Activated gamma-delta T cell treated with Interleukin-2 at 50 U/mL for 16 hours (primary cell): ENCODE data around the gene CRIM1.

Experiments used
- DNase-seq: peaks from one replicate; pipeline ENCODE4 v3.0.0-alpha.2; 2020

Gene CRIM1

GRCh38 chr2:36462311-36462935, 106.8 kb downstream of the CRIM1 start:
- no peak for DNase-seq

DNA sequence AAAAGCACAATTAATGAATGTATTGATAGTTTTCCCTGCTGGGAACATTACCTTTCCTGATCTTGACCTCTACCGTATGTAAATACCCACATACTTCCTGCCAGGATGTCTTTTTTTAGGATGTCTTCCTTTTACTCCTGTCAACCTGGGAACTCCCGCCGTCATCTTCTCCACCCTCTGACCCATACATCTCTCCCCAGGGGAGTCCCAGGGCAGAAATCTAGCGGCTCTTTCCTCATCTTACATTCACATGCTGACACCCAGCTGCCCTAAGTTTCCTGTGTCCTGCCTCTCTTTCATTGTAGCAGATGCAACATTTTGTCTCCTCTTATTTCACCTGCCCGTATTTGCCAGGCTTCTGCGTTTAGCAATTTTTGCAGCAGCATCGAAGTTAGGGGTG, 107.8 kb downstream of the CRIM1 start:
- no peak for DNase-seq

- DNase-seq = no peak
Observed at GRCh38 chr2:36464006-36464721, 108.6 kb downstream of the CRIM1 start.

DNA sequence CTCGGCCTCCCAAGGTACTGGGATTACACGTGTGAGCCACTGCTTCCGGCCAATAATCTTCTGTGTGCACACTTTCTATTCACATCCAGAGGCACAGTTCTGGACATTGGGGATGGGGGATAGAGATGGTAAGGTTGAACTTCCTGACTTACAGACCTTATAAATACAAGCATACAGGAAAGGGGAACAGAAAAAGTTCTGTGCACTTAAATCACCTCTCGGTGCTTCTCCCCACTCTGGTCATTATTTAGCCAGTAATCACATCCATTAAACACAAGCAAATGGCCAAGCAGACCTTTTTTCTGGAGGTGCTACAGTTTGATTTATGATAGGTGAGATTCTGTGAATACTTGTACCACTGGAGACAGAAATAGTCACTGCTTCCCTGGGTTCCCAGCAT, 110.6 kb downstream of the CRIM1 start:
- DNase-seq = no peak

GRCh38 chr2:36468463-36469105, 113.0 kb downstream of the CRIM1 start:
- no peak for DNase-seq

DNA sequence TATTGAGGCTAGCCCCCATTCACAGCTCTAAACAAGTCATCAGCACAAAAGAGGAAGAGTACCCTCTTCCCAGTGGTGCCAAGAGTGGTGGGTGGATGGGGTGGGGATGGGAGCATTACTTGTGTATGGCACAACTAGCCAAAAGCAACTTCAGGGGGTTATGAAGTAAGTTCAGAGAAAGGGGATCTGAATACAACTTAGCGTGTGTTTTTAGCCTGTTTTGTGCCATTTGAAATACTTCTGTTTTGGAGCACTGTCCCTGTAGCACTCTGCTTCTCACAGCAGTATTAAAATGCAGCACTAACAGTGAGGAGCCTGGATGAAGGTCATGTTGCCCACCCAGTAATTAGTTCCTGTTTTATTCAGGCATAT, 113.5 kb downstream of the CRIM1 start:
- no peak for DNase-seq

- DNase-seq = no peak
Observed at GRCh38 chr2:36469710-36470109, 114.1 kb downstream of the CRIM1 start.

GRCh38 chr2:36473230-36473629, 117.7 kb downstream of the CRIM1 start:
- no peak for DNase-seq

- no peak for DNase-seq
Observed at GRCh38 chr2:36476411-36476810, 120.8 kb downstream of the CRIM1 start.

DNA sequence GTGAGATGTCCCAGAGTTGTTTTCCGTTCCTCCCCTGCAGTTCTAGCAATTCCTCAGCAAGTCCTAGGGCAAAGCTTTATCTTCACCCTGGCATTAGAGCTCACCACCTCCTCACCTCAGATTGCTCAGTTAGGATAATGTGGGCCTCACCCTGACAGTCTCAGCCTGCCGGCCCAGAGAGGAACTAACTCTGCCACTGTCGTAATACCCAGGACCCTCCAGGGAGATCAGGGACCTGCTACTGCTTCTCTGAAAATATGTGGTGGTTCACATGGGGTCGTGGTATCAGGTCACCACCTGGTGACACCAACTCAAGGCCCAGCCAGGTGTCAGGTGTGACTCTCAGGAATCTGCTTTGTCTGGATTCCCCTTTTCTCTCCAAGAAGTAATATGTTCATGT, 121.7 kb downstream of the CRIM1 start:
- no peak for DNase-seq

GRCh38 chr2:36477746-36478145, 122.2 kb downstream of the CRIM1 start:
- DNase-seq = no peak

GRCh38 chr2:36478332-36478738, 122.8 kb downstream of the CRIM1 start:
- DNase-seq = no peak

- no peak for DNase-seq
Observed at GRCh38 chr2:36478999-36479398, 123.4 kb downstream of the CRIM1 start.

DNA sequence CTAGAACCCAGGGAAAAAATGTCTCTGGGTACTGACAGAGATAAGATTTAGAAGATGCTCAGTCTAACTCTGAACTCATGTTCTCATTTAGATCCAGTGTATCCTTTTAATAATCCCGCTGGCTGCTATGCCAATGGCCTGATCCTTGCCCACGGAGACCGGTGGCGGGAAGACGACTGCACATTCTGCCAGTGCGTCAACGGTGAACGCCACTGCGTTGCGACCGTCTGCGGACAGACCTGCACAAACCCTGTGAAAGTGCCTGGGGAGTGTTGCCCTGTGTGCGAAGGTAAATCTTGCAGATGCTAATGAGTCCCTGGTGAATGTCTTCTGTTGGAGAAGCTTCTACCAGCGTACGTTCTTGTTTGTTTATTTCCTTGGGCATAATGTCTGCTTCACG, 123.8 kb downstream of the CRIM1 start:
- DNase-seq = no peak

DNA sequence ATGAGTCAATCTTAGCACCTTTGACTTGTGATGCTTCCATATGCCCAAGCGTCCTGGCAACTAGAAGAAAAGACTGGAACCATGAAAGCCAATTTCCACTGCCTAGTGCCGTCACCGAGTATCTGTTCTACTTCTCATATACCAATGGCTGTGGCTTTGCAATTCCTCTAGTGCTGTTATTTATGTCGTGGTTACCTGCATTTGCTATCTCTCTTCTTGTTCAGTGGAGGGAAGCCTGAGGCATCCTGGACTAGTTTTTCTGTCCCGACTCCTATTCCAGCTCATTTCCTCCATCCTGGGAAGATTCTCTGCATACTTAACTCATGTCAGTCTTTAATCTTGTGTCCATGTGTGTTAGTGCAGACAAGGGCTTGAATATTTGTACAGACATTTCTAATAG, 124.5 kb downstream of the CRIM1 start:
- no peak for DNase-seq

GRCh38 chr2:36480636-36481035, 125.1 kb downstream of the CRIM1 start:
- DNase-seq = no peak

DNA sequence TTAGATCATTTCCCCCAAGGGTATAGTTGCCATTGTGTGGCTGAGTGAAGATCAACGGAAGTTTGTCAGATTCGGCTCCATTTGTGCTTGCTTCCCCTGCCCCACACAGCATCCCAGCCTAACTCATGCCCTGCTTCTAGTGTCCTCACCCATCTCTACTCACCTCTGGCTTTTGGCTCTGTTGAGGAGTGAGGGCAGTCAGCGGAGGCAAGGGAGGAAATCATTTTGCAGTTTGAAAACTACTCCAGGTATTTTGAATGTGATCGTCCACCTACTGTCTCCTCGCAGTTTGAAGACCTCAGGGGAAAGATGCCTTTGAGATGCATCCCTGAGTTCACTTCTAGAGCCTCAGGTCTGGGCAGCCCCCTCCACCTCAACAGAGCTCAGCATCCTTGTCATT, 126.1 kb downstream of the CRIM1 start:
- DNase-seq = no peak

DNA sequence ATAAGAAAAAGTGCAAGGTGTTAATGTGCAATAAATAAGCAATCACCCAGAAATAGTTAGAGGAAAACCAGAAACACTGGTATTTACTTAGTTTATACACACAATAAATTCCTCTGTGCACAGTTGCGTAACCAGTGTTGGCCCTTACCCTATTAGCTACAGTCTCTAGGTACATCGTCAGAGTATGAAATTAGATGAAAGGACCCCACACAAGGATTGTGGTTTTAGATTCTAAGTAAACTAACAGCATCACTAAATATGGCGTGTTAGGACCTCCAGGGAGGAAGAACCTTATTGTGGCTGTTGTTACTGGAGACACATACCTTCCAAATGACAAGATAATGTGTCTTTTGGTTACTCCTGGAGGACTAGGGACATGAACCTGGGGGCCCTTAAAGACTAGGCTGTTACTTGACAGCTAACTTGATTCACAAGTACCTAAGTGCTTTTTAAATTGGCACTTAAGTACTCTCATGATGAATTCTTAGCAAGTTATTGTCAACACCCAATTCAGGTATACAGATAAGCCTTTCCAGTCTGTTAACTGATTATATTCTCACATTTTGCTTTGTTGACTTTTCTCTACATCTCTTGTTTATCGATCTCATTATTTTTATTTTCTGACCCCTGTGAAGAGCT, 127.1 kb downstream of the CRIM1 start:
- no peak for DNase-seq

GRCh38 chr2:36483290-36483689, 127.7 kb downstream of the CRIM1 start:
- DNase-seq = no peak

- DNase-seq = no peak
Observed at GRCh38 chr2:36484454-36484853, 128.9 kb downstream of the CRIM1 start.

- DNase-seq = no peak
Observed at GRCh38 chr2:36485521-36485920, 129.9 kb downstream of the CRIM1 start.

GRCh38 chr2:36486521-36487044, 131.0 kb downstream of the CRIM1 start:
- DNase-seq = no peak

DNA sequence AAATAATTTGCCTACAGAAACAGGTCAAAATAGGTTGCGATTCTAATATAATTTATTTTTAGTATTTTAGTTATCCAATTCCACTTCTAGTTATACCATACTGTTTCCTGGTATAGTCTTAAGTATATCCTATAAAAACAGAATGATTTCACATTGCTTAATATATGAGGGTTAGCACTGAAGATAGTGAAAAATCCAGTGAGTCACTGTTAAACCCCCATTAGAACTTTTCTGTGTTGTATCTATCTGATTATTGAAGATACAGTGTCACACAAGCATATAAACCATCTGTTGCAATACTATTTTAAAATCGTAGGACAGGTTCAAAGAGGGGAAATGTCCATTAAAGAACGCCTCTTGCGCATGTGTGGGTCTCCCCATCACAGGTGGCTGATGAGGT, 132.4 kb downstream of the CRIM1 start:
- no peak for DNase-seq

- no peak for DNase-seq
Observed at GRCh38 chr2:36489281-36489680, 133.7 kb downstream of the CRIM1 start.
